GM03348 (cell line): Measurements from ENCODE around the gene FAM50B.

Experiments used
- DNase-seq: peaks from one replicate; pipeline ENCODE4 v3.0.0; 2012; ENCODE audit warnings: low spot score

Gene FAM50B

GRCh38 chr6:3871939-3872338 is 22.8 kb downstream of the FAM50B start:
- DNase-seq: no peak

- no peak for DNase-seq
Observed at GRCh38 chr6:3872370-3872854, 23.2 kb downstream of the FAM50B start.

- DNase-seq: no peak
Observed at GRCh38 chr6:3873051-3873450, 23.9 kb downstream of the FAM50B start.

GRCh38 chr6:3874069-3874468 is 24.9 kb downstream of the FAM50B start:
- no peak for DNase-seq

- no peak for DNase-seq
Observed at GRCh38 chr6:3875486-3875885, 26.3 kb downstream of the FAM50B start.

- no peak for DNase-seq
Observed at GRCh38 chr6:3876101-3876500, 26.9 kb downstream of the FAM50B start.

GRCh38 chr6:3876866-3877265 is 27.7 kb downstream of the FAM50B start:
- DNase-seq: peak; percentile 29

- DNase-seq: no peak
Observed at GRCh38 chr6:3878048-3878666, 29.0 kb downstream of the FAM50B start.

GRCh38 chr6:3879194-3879952 is 30.2 kb downstream of the FAM50B start:
- no peak for DNase-seq

- no peak for DNase-seq
Observed at GRCh38 chr6:3881711-3882421, 32.7 kb downstream of the FAM50B start.

- DNase-seq: no peak
Observed at GRCh38 chr6:3882431-3882830, 33.3 kb downstream of the FAM50B start.

GRCh38 chr6:3882866-3883265 is 33.7 kb downstream of the FAM50B start:
- DNase-seq: peak; percentile 90

- DNase-seq: peak; percentile 66
Observed at GRCh38 chr6:3884007-3884745, 35.0 kb downstream of the FAM50B start.

GRCh38 chr6:3885262-3886036 is 36.3 kb downstream of the FAM50B start:
- no peak for DNase-seq

- peak; percentile 54 for DNase-seq
Observed at GRCh38 chr6:3887150-3887700, 38.1 kb downstream of the FAM50B start.

GRCh38 chr6:3888153-3888957 is 39.2 kb downstream of the FAM50B start:
- DNase-seq: peak; percentile 39

- no peak for DNase-seq
Observed at GRCh38 chr6:3890047-3890446, 40.9 kb downstream of the FAM50B start.

- no peak for DNase-seq
Observed at GRCh38 chr6:3891883-3892282, 42.7 kb downstream of the FAM50B start.

GRCh38 chr6:3892603-3893002 is 43.4 kb downstream of the FAM50B start:
- DNase-seq: no peak

GRCh38 chr6:3893487-3893886 is 44.3 kb downstream of the FAM50B start:
- no peak for DNase-seq
